Naive thymus-derived CD4-positive, alpha-beta T cell (primary cell): ENCODE data around the gene PDF. TPM values are rescaled to one million over a fixed set of nuclear protein-coding genes. Genes with fewer than 3 reads are reported as not detected.

Experiments used
- ATAC-seq: fragments of 150-1000 bp; cut with Tn5 transposase; 2 replicates; pipeline ENCODE4 v1.10.0; 2021; ENCODE audit warnings: mild to moderate bottlenecking, moderate library complexity
- CTCF ChIA-PET: fragments of 350-600 bp; sonication (Branson Sonifier 250); formaldehyde crosslinking; loops from one replicate; lab custom pipeline; 2021; ENCODE audit warnings: antibody characterized with exemption; lab: Charles Lee
- POLR2A ChIA-PET: fragments of 350-600 bp; sonication (Branson Sonifier 250); formaldehyde crosslinking; loops from one replicate; lab custom pipeline; 2021; ENCODE audit warnings: antibody characterized with exemption, inconsistent platforms; lab: Charles Lee
- DNase-seq, 9 donors: peaks; one replicate each; pipeline versions ENCODE4 v3.0.0 to v3.0.0-alpha.2; 2020 to 2022; ENCODE audit warnings: mixed read lengths in 1 of 9
- H3K27ac ChIP-seq: one replicate; pipeline ENCODE4 v1.7.0; 2013; ENCODE audit warnings: mild to moderate bottlenecking, low read depth, low read length, moderate library complexity
- H3K27me3 ChIP-seq, 2 donors: one replicate each; pipeline ENCODE4 v1.7.0; 2013; ENCODE audit warnings: low read length in 2 of 2, mild to moderate bottlenecking in 2 of 2, moderate library complexity in 2 of 2; ENCODE audit not compliant: control insufficient read depth in 2 of 2, insufficient read depth in 2 of 2
- H3K36me3 ChIP-seq, 3 experiments: 1 replicate in 2 of 3; 2 replicates in 1 of 3; pipeline ENCODE4 v1.7.0; 2013; ENCODE audit warnings: low read length in 3 of 3, mild to moderate bottlenecking in 3 of 3, moderate library complexity in 1 of 3; ENCODE audit not compliant: insufficient read depth in 3 of 3, control insufficient read depth in 2 of 3
- H3K4me1 ChIP-seq, 2 donors: one replicate each; pipeline ENCODE4 v1.7.0; 2013; ENCODE audit warnings: low read length in 2 of 2, mild to moderate bottlenecking in 2 of 2, moderate library complexity in 1 of 2; ENCODE audit not compliant: control insufficient read depth in 2 of 2, insufficient read depth in 2 of 2
- H3K4me3 ChIP-seq: 2 replicates; pipeline ENCODE4 v1.7.0; 2013; ENCODE audit warnings: mild to moderate bottlenecking, low read length
- H3K9me3 ChIP-seq, 3 experiments: 1 replicate in 2 of 3; 2 replicates in 1 of 3; pipeline ENCODE4 v1.7.0; 2013; ENCODE audit warnings: low read length in 3 of 3; ENCODE audit not compliant: control insufficient read depth in 2 of 3
- H3K27ac Mint-ChIP-seq, 9 donors: one replicate each; pipeline ENCODE4 v1.8.0; 2020 to 2022; ENCODE audit warnings: mixed read lengths in 9 of 9, mild to moderate bottlenecking in 8 of 9, moderate library complexity in 5 of 9, inconsistent platforms in 2 of 9
- H3K27me3 Mint-ChIP-seq, 5 donors: one replicate each; pipeline ENCODE4 v1.8.0; 2021 to 2022; ENCODE audit warnings: mixed read lengths in 5 of 5, mild to moderate bottlenecking in 1 of 5
- H3K36me3 Mint-ChIP-seq, 5 donors: one replicate each; pipeline ENCODE4 v1.8.0; 2020 to 2022; ENCODE audit warnings: mixed read lengths in 5 of 5, mild to moderate bottlenecking in 3 of 5, inconsistent platforms in 1 of 5
- H3K4me1 Mint-ChIP-seq, 7 donors: one replicate each; pipeline ENCODE4 v1.8.0; 2020 to 2022; ENCODE audit warnings: mixed read lengths in 7 of 7, mild to moderate bottlenecking in 3 of 7, inconsistent platforms in 1 of 7
- H3K4me3 Mint-ChIP-seq, 10 donors: one replicate each; pipeline ENCODE4 v1.8.0; 2020 to 2022; ENCODE audit warnings: mild to moderate bottlenecking in 10 of 10, mixed read lengths in 10 of 10, moderate library complexity in 6 of 10, inconsistent platforms in 2 of 10
- H3K9me3 Mint-ChIP-seq, 11 donors: one replicate each; pipeline ENCODE4 v1.8.0; 2020 to 2022; ENCODE audit warnings: mixed read lengths in 11 of 11, mild to moderate bottlenecking in 4 of 11, inconsistent platforms in 1 of 11, moderate library complexity in 1 of 11
- intact Hi-C, 2 donors: fragments of 100-400 bp; cut with micrococcal nuclease; formaldehyde crosslinking; loops; one replicate each; pipeline ENCODE4 v1.15.1; 2023
- polyA plus RNA-seq, 2 donors: library from polyadenylated mRNA; unstranded; fragments of 300-500 nt; fragmentation: Illumina TruSeq; gene quantifications; one replicate each; pipeline ENCODE4 v1.2.3, GENCODE V29; 2021
- total RNA-seq, 6 experiments: library from RNA in 5 of 6; stranded (reverse) in 5 of 6; gene quantifications; 1 replicate in 5 of 6; 2 replicates in 1 of 6; pipeline ENCODE4 v1.2.3 and lab custom pipeline; 2021 to 2026

The PDF gene
- total and polyA plus RNA-seq, 7 experiments from 2014 or later = 4.6 to 24.5 (median 11.4) TPM

GRCh38 chr16:69286941-69287713 is 43.3 kb downstream of the PDF start:
- Histone ChIP-seq H3K4me3 (no peak overlapping the region), H3K27me3 (no peaks in the 10 kb centered on the region), H3K36me3 (peaks cover 0 to 4% (median 0%) of the 10 kb centered on the region in 3 experiments), H3K4me1 (no peaks in the 10 kb centered on the region), H3K27ac (no peak overlapping the region), H3K9me3 (no peaks in the 10 kb centered on the region)
- Mint-ChIP-seq H3K4me3 (no peak overlapping the region), H3K36me3 (no peaks in the 10 kb centered on the region), H3K4me1 (peaks cover 0 to 2% (median 0%) of the 10 kb centered on the region in 7 donors), H3K27ac (no peak overlapping the region), H3K27me3 (no peaks in the 10 kb centered on the region), H3K9me3 (no peaks in the 10 kb centered on the region)
- intact Hi-C loops = loop anchor here (1.0 to 10.0 kb wide), 6 partner anchors 99 to 760 kb away; partner anchors contain the start of gene TANGO6 (in 1 of the 2)
- ATAC-seq (peak; percentile 63), DNase-seq (peak in 7 of 9 donors; percentile 38 to 73 (median 65))
- POLR2A ChIA-PET = no interaction called here
- CTCF ChIA-PET = interaction anchor here (0.6 to 7.0 kb wide), 9 partner anchors 99 to 1918 kb away, joined by 3 to 131 read pairs (median 4); no protein-coding TSS in a partner anchor

- Mint-ChIP-seq H3K4me1 (peaks cover 0 to 2% (median 0%) of the 10 kb centered on the region in 7 donors), H3K9me3 (peaks cover 0 to 1% (median 0%) of the 10 kb centered on the region in 11 donors), H3K4me3 (no peak overlapping the region), H3K27me3 (no peaks in the 10 kb centered on the region), H3K36me3 (no peaks in the 10 kb centered on the region), H3K27ac (no peak overlapping the region)
- H3K4me1 ChIP-seq = no peaks in the 10 kb centered on the region
- H3K36me3 ChIP-seq = peaks cover 0 to 4% (median 0%) of the 10 kb centered on the region in 3 experiments
- H3K4me3 ChIP-seq = no peak overlapping the region
- no peak overlapping the region for H3K27ac ChIP-seq
- ChIA-PET CTCF (interaction anchor here (0.6 to 7.0 kb wide), 8 partner anchors 8 to 903 kb away, joined by 3 to 131 read pairs (median 4); no protein-coding TSS in a partner anchor), POLR2A (interaction anchor here (0.6 to 1.0 kb wide), 2 partner anchors 135 to 136 kb away, joined by 3 read pairs; no protein-coding TSS in a partner anchor)
- ATAC-seq = no peak
- DNase-seq = no peak
- intact Hi-C loops = loop anchor here in 1 of 2 donors (5.0 to 10.0 kb wide), 3 partner anchors 118 to 758 kb away; partner anchors contain the start of gene TANGO6
- H3K27me3 ChIP-seq = no peaks in the 10 kb centered on the region
- no peaks in the 10 kb centered on the region for H3K9me3 ChIP-seq
Measured at GRCh38 chr16:69285240-69285639, 45.1 kb downstream of the PDF start.

GRCh38 chr16:69283851-69284250 is 46.5 kb downstream of the PDF start:
- Histone ChIP-seq H3K9me3 (no peaks in the 10 kb centered on the region), H3K27ac (no peak overlapping the region), H3K27me3 (no peaks in the 10 kb centered on the region), H3K36me3 (peaks cover 0 to 4% (median 0%) of the 10 kb centered on the region in 3 experiments), H3K4me1 (no peaks in the 10 kb centered on the region), H3K4me3 (no peak overlapping the region)
- H3K9me3 Mint-ChIP-seq = peaks cover 0 to 1% (median 0%) of the 10 kb centered on the region in 11 donors
- no peaks in the 10 kb centered on the region for H3K36me3 Mint-ChIP-seq
- CTCF ChIA-PET = interaction anchor here (1.3 to 7.0 kb wide), 2 partner anchors 132 to 133 kb away, joined by 7 to 131 read pairs; no protein-coding TSS in a partner anchor
- POLR2A ChIA-PET = no interaction called here
- peaks cover 0 to 2% (median 0%) of the 10 kb centered on the region in 7 donors for H3K4me1 Mint-ChIP-seq
- no peak overlapping the region for H3K27ac Mint-ChIP-seq
- intact Hi-C loops = loop anchor here in 1 of 2 donors (10.0 kb wide), 1 partner anchor 439 kb away; the partner anchor contains the start of gene TANGO6
- DNase-seq (no peak), ATAC-seq (no peak)
- H3K4me3 Mint-ChIP-seq = no peak overlapping the region
- H3K27me3 Mint-ChIP-seq = no peaks in the 10 kb centered on the region

GRCh38 chr16:69277413-69277812 is 53.0 kb downstream of the PDF start:
- intact Hi-C loops = no loop called here
- Mint-ChIP-seq H3K4me3 (no peak overlapping the region), H3K9me3 (peaks cover 0 to 1% (median 0%) of the 10 kb centered on the region in 11 donors), H3K36me3 (peaks cover 0 to 5% (median 0%) of the 10 kb centered on the region in 5 donors), H3K4me1 (peaks cover 0 to 4% (median 0%) of the 10 kb centered on the region in 7 donors), H3K27me3 (no peaks in the 10 kb centered on the region), H3K27ac (no peak overlapping the region)
- DNase-seq (no peak), ATAC-seq (no peak)
- H3K4me1 ChIP-seq = no peaks in the 10 kb centered on the region
- H3K27me3 ChIP-seq = no peaks in the 10 kb centered on the region
- H3K36me3 ChIP-seq = no peaks in the 10 kb centered on the region
- H3K27ac ChIP-seq = no peak overlapping the region
- no peaks in the 10 kb centered on the region for H3K9me3 ChIP-seq
- ChIA-PET POLR2A (no interaction called here), CTCF (interaction anchor here (0.8 kb wide), 1 partner anchor 8 kb away, joined by 3 read pairs; no protein-coding TSS in a partner anchor)
- no peak overlapping the region for H3K4me3 ChIP-seq

Other genes with a start within 250 kb of the PDF start
- gene HAS3, start 224.9 kb downstream of the PDF start, total RNA-seq = 1 to 10 TPM in 4 of 5 experiments, under 1 TPM in 1; 0.73 to 4.2 (median 2.9) TPM
- under 1 TPM in 1 of 2 donors, not detected in 1; 0.24 TPM for gene HAS3, start 224.9 kb downstream of the PDF start, polyA plus RNA-seq
- gene CHTF8, start 198.0 kb downstream of the PDF start, total RNA-seq = 100 to 1,000 TPM in 3 of 5 experiments, 10 to 100 TPM in 2; 53.3 to 142 (median 133) TPM
- gene CHTF8, start 198.0 kb downstream of the PDF start, polyA plus RNA-seq = 100 to 1,000 TPM; 178 to 210 TPM
- gene UTP4, start 197.9 kb downstream of the PDF start, total RNA-seq = 10 to 100 TPM; 31.9 to 56.5 (median 35.1) TPM
- gene UTP4, start 197.9 kb downstream of the PDF start, polyA plus RNA-seq = 10 to 100 TPM; 61.1 to 82.0 TPM
- 10 to 100 TPM in 4 of 5 experiments, 1 to 10 TPM in 1; 9.7 to 16.4 (median 12.1) TPM for gene SNTB2, start 143.4 kb downstream of the PDF start, total RNA-seq
- 1 to 10 TPM; 3.0 to 6.2 TPM for gene SNTB2, start 143.4 kb downstream of the PDF start, polyA plus RNA-seq
- gene VPS4A, start 19.2 kb downstream of the PDF start, total RNA-seq = 10 to 100 TPM; 36.7 to 53.7 (median 46.9) TPM
- 10 to 100 TPM; 29.7 to 44.4 TPM for gene VPS4A, start 19.2 kb downstream of the PDF start, polyA plus RNA-seq
- gene COG8, start 9.0 kb upstream of the PDF start, total RNA-seq = 10 to 100 TPM; 29.5 to 73.7 (median 37.4) TPM
- gene COG8, start 9.0 kb upstream of the PDF start, polyA plus RNA-seq = 10 to 100 TPM; 38.7 to 52.0 TPM
- gene NIP7, start 9.2 kb upstream of the PDF start, total RNA-seq = 10 to 100 TPM; 22.1 to 40.9 (median 30.3) TPM
- gene NIP7, start 9.2 kb upstream of the PDF start, polyA plus RNA-seq = 10 to 100 TPM; 19.5 to 20.2 TPM
- gene TMED6, start 21.2 kb upstream of the PDF start, total RNA-seq = 1 to 10 TPM; 1.8 to 6.3 (median 2.9) TPM
- under 1 TPM in 1 of 2 donors, not detected in 1; 0.21 TPM for gene TMED6, start 21.2 kb upstream of the PDF start, polyA plus RNA-seq
- 10 to 100 TPM; 40.4 to 63.5 (median 50.7) TPM for gene TERF2, start 55.4 kb upstream of the PDF start, total RNA-seq
- gene TERF2, start 55.4 kb upstream of the PDF start, polyA plus RNA-seq = 10 to 100 TPM; 26.3 to 39.4 TPM
- gene CYB5B, start 94.0 kb upstream of the PDF start, total RNA-seq = 100 to 1,000 TPM in 1 of 5 experiments, 10 to 100 TPM in 4; 29.6 to 148 (median 48.2) TPM
- 100 to 1,000 TPM in 1 of 2 donors, 10 to 100 TPM in 1; 95.7 to 119 TPM for gene CYB5B, start 94.0 kb upstream of the PDF start, polyA plus RNA-seq
- gene NFAT5, start 235.4 kb upstream of the PDF start, total RNA-seq = 10 to 100 TPM; 27.3 to 35.5 (median 34.2) TPM
- gene NFAT5, start 235.4 kb upstream of the PDF start, polyA plus RNA-seq = 1 to 10 TPM; 7.7 to 7.9 TPM